Measurements from ENCODE around the gene BORA. TPM values are rescaled to one million over a fixed set of nuclear protein-coding genes. Genes with fewer than 3 reads are reported as not detected.
A peak's percentile ranks its signal among the peaks of the same experiment; 100 is the strongest.

The BORA gene
- total and polyA plus RNA-seq, 9 donors = 0.66 to 2.5 (median 1.3) TPM

- peaks cover 3% of the 10 kb centered on the region for H3K4me1 ChIP-seq (ENCODE audit: insufficient read depth)
- DNase-seq = peak in 4 of 5 donors; percentile 16 to 64 (median 30)
- H3K4me3 ChIP-seq = peak overlapping the region; percentile 83
- no peak for TF ChIP-seq EP300 (IDR thresholded peaks at IDR 0.05)
- no peak for TF ChIP-seq POLR2A (IDR thresholded peaks at IDR 0.05)
- TF ChIP-seq CTCF (IDR thresholded peaks at IDR 0.05) = no peak
- no peaks in the 10 kb centered on the region for H3K9me3 ChIP-seq
- 2 to 3% (median 2%) methylated on average over 46 to 49 of the region's 49 CpGs for WGBS, 3 donors
- no peaks in the 10 kb centered on the region for H3K36me3 ChIP-seq
- no peak overlapping the region for H3K27ac ChIP-seq
- intact Hi-C loops (cut with DNase I) = no loop called here
- H3K27me3 ChIP-seq = no peaks in the 10 kb centered on the region
Measured at GRCh38 chr13:72726726-72727416, 852 bp upstream of the BORA start.

GRCh38 chr13:72728290-72728605, 525 bp downstream of the BORA start:
- peaks cover 3% of the 10 kb centered on the region for H3K4me1 ChIP-seq (ENCODE audit: insufficient read depth)
- TF ChIP-seq CTCF (IDR thresholded peaks at IDR 0.05) = no peak
- no peak for TF ChIP-seq POLR2A (IDR thresholded peaks at IDR 0.05)
- no peak for TF ChIP-seq EP300 (IDR thresholded peaks at IDR 0.05)
- 2 to 5% (median 5%) methylated on average over 3 of the region's 3 CpGs for WGBS, 3 donors
- no peak overlapping the region for H3K27ac ChIP-seq
- no peaks in the 10 kb centered on the region for H3K27me3 ChIP-seq
- H3K36me3 ChIP-seq = no peaks in the 10 kb centered on the region
- H3K4me3 ChIP-seq = peak overlapping the region; percentile 83
- intact Hi-C loops (cut with DNase I) = no loop called here
- no peaks in the 10 kb centered on the region for H3K9me3 ChIP-seq
- DNase-seq = no peak

GRCh38 chr13:72737033-72737432, 9.3 kb downstream of the BORA start:
- no peak for TF ChIP-seq EP300 (IDR thresholded peaks at IDR 0.05)
- H3K4me1 ChIP-seq (ENCODE audit: insufficient read depth) = no peaks in the 10 kb centered on the region
- 87 to 92% (median 92%) methylated on average over 3 of the region's 3 CpGs for WGBS, 3 donors
- no peaks in the 10 kb centered on the region for H3K36me3 ChIP-seq
- no peak overlapping the region for H3K4me3 ChIP-seq
- no peak for DNase-seq
- intact Hi-C loops (cut with DNase I) = no loop called here
- no peaks in the 10 kb centered on the region for H3K9me3 ChIP-seq
- no peak overlapping the region for H3K27ac ChIP-seq
- H3K27me3 ChIP-seq = no peaks in the 10 kb centered on the region

- H3K9me3 ChIP-seq = no peaks in the 10 kb centered on the region
- no peak overlapping the region for H3K4me3 ChIP-seq
- intact Hi-C loops (cut with DNase I) = no loop called here
- no peak overlapping the region for H3K27ac ChIP-seq
- 52 to 61% (median 52%) methylated on average over 1 of the region's 1 CpG for WGBS, 3 donors
- DNase-seq = no peak
- TF ChIP-seq POLR2A (IDR thresholded peaks at IDR 0.05) (no peak), CTCF (IDR thresholded peaks at IDR 0.05) (no peak), EP300 (IDR thresholded peaks at IDR 0.05) (no peak)
- no peaks in the 10 kb centered on the region for H3K27me3 ChIP-seq
- no peaks in the 10 kb centered on the region for H3K36me3 ChIP-seq
- H3K4me1 ChIP-seq (ENCODE audit: insufficient read depth) = no peaks in the 10 kb centered on the region
Measured at GRCh38 chr13:72740015-72740414, 12.3 kb downstream of the BORA start.

GRCh38 chr13:72745260-72745659, 17.5 kb downstream of the BORA start:
- H3K27ac ChIP-seq = no peak overlapping the region
- intact Hi-C loops (cut with DNase I) = no loop called here
- no peaks in the 10 kb centered on the region for H3K36me3 ChIP-seq
- H3K27me3 ChIP-seq = no peaks in the 10 kb centered on the region
- H3K9me3 ChIP-seq = no peaks in the 10 kb centered on the region
- 31 to 79% (median 47%) methylated on average over 1 of the region's 1 CpG for WGBS, 3 donors
- H3K4me1 ChIP-seq (ENCODE audit: insufficient read depth) = no peaks in the 10 kb centered on the region
- TF ChIP-seq CTCF (IDR thresholded peaks at IDR 0.05) = no peak
- no peak for TF ChIP-seq EP300 (IDR thresholded peaks at IDR 0.05)
- no peak for TF ChIP-seq POLR2A (IDR thresholded peaks at IDR 0.05)
- no peak overlapping the region for H3K4me3 ChIP-seq
- no peak for DNase-seq

Measured in ovary (tissue), 9 donors.